PC-9 (cell line): ENCODE data around the gene MISP. TPM values are rescaled to one million over a fixed set of nuclear protein-coding genes. Genes with fewer than 3 reads are reported as not detected.
A peak's percentile ranks its signal among the peaks of the same experiment; 100 is the strongest.

Source experiments
- BruUV-seq: library from RNA; stranded (reverse); fragments of 400-500 nt; replicated peaks from 2 replicates; lab custom pipeline; 2021; lab: Mats Ljungman, UMichigan
- CTCF ChIA-PET: fragments of 300-600 bp; sonication (Branson Sonifier 250); formaldehyde crosslinking; loops from one replicate; lab custom pipeline; 2022; ENCODE audit warnings: antibody characterized with exemption; lab: Charles Lee
- POLR2A ChIA-PET: fragments of 300-600 bp; sonication (Branson Sonifier 250); formaldehyde crosslinking; loops from one replicate; lab custom pipeline; 2022; ENCODE audit warnings: antibody characterized with exemption; ENCODE audit not compliant: unreplicated experiment; lab: Charles Lee
- DNase-seq, 2 experiments: peaks; one replicate each; pipeline versions ENCODE4 v3.0.0 to v3.0.0-alpha.2; 2015 to 2022; ENCODE audit warnings: mixed read lengths in 1 of 2
- H2AFZ ChIP-seq: fragments of 200-600 bp; sonication (generic); 2 replicates; pipeline ENCODE4 v1.8.1; 2017; ENCODE audit warnings: antibody characterized with exemption
- H3F3A ChIP-seq: fragments of 200-600 bp; sonication (generic); 2 replicates; pipeline ENCODE4 v1.8.1; 2017; ENCODE audit warnings: antibody characterized with exemption, mild to moderate bottlenecking, low read depth; ENCODE audit not compliant: insufficient read depth
- H3K27ac ChIP-seq: fragments of 200-600 bp; sonication (generic); 2 replicates; pipeline ENCODE4 v1.6.1; 2016; ENCODE audit warnings: mixed run types
- H3K27me3 ChIP-seq: fragments of 200-600 bp; sonication (generic); 2 replicates; pipeline ENCODE4 v1.6.1; 2016; ENCODE audit warnings: low read depth, mixed run types; ENCODE audit not compliant: insufficient read depth
- H3K36me3 ChIP-seq: fragments of 200-600 bp; sonication (generic); 2 replicates; pipeline ENCODE4 v1.6.1; 2016; ENCODE audit warnings: low read depth, mixed run types
- H3K4me1 ChIP-seq: fragments of 200-600 bp; sonication (generic); replicated peaks from 2 replicates; pipeline ENCODE4 v1.6.1; 2016; ENCODE audit warnings: mixed run types; ENCODE audit not compliant: insufficient read depth
- H3K4me2 ChIP-seq: fragments of 200-600 bp; sonication (generic); 2 replicates; pipeline ENCODE4 v1.6.1; 2017; ENCODE audit warnings: mixed run types
- H3K4me3 ChIP-seq: fragments of 200-600 bp; sonication (generic); 2 replicates; pipeline ENCODE4 v1.6.1; 2016; ENCODE audit warnings: mixed run types
- H3K79me2 ChIP-seq: fragments of 200-600 bp; sonication (generic); 2 replicates; pipeline ENCODE4 v1.6.1; 2017; ENCODE audit warnings: low read depth, mixed run types
- H3K9me2 ChIP-seq: fragments of 200-600 bp; sonication (generic); 2 replicates; pipeline ENCODE4 v1.8.1; 2017; ENCODE audit warnings: mild to moderate bottlenecking; ENCODE audit not compliant: insufficient read depth
- H3K9me3 ChIP-seq: fragments of 200-600 bp; sonication (generic); 2 replicates; pipeline ENCODE4 v1.8.1; 2016; ENCODE audit warnings: low read depth; ENCODE audit not compliant: insufficient read depth
- H4K20me1 ChIP-seq: fragments of 200-600 bp; sonication (generic); 2 replicates; pipeline ENCODE4 v1.8.1; 2017; ENCODE audit not compliant: insufficient read depth
- EZH2 ChIP-seq: fragments of 200-600 bp; sonication (generic); IDR thresholded peaks from 2 replicates; pipeline ENCODE4 v1.8.0; 2017; ENCODE audit warnings: antibody characterized with exemption, low read depth
- intact Hi-C: fragments of 100-400 bp; cut with micrococcal nuclease; formaldehyde crosslinking; loops from one replicate; pipeline ENCODE4 v1.10.0; 2022; ENCODE audit not compliant: unreplicated experiment
- total RNA-seq: library from RNA; stranded (reverse); gene quantifications from 2 replicates; pipeline ENCODE4 v1.2.3, GENCODE V29; 2021
- TF ChIP-seq, protein P1 (sequence below): fragments of 200-600 bp; sonication (generic); conservative IDR thresholded peaks from 2 replicates; pipeline ENCODE4 v1.6.1; 2017; ENCODE audit warnings: mixed run types, antibody characterized with exemption, mild to moderate bottlenecking, moderate library complexity

The MISP gene
- total RNA-seq, 1 experiment from 2014 or later = 91.6 TPM

DNA sequence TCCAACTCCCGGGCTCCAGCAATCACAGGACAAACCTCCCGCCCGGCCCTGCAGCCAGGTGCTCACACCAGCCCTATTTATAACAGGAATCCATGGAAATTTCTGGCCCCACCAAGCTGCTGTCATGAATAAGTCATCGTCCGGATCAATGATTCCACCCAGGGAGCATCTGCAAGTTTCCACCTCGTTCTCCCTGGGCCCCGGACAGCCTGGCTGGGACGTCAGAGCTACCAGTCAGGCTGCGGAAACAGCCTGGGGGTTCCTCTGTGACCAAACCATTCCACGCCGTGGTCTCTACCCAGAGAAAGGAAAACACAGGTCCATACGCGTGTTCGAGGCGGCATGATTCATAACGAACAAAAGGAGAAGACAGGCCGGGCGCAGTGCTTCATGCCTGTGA, 25.6 kb downstream of the MISP start:
- Histone ChIP-seq H4K20me1 (no peaks in the 10 kb centered on the region), H2AFZ (no peak overlapping the region), H3K9me2 (no peaks in the 10 kb centered on the region), H3K4me3 (no peak overlapping the region), H3K36me3 (no peaks in the 10 kb centered on the region), H3K4me2 (no peak overlapping the region), H3K27ac (no peak overlapping the region), H3K27me3 (no peaks in the 10 kb centered on the region), H3K9me3 (no peaks in the 10 kb centered on the region), H3K79me2 (no peaks in the 10 kb centered on the region), H3K4me1 (peaks cover 11% of the 10 kb centered on the region), H3F3A (peaks cover 34% of the 10 kb centered on the region)
- no peak for DNase-seq
- no TSS peak for BruUV-seq
- intact Hi-C loops = no loop called here
- POLR2A ChIA-PET = no interaction called here
- CTCF ChIA-PET = no interaction called here
- TF ChIP-seq, protein P1, sequence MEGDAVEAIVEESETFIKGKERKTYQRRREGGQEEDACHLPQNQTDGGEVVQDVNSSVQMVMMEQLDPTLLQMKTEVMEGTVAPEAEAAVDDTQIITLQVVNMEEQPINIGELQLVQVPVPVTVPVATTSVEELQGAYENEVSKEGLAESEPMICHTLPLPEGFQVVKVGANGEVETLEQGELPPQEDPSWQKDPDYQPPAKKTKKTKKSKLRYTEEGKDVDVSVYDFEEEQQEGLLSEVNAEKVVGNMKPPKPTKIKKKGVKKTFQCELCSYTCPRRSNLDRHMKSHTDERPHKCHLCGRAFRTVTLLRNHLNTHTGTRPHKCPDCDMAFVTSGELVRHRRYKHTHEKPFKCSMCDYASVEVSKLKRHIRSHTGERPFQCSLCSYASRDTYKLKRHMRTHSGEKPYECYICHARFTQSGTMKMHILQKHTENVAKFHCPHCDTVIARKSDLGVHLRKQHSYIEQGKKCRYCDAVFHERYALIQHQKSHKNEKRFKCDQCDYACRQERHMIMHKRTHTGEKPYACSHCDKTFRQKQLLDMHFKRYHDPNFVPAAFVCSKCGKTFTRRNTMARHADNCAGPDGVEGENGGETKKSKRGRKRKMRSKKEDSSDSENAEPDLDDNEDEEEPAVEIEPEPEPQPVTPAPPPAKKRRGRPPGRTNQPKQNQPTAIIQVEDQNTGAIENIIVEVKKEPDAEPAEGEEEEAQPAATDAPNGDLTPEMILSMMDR = no peak
- TF ChIP-seq EZH2 = no peak

DNA sequence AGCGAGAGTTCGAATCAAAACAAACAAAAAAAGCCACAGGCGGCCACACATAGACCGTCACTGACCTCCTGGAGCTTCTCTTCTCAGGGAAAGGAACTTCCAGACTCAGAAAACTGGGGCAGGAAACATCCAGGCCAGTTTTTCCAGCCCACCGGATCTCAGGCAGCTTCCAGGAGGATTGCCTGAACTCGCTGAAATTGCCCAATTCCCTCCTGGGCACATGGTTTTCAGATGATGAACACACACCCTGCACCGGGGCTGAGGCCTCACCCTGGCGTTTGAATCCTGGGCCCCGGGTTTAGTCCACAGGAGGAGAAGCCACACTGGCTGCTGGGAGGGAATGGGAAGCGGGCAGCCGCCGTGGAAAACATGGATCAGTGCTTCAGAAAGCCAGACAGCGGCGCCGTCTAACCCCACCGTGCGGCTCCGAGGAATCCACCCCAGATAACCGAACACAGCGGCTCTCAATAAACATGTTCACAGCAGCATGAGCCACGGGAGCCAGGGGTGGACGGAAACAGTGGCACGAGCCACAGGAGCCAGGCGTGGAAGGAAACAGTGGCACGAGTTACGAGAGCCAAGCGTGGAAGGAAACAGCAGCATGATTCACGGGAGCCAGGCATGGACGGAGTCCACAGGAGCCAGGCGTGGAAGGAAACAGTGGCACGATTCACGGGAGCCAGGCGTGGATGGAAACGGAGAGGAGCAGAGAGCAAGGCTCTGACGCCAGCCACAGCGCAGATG, 28.2 kb downstream of the MISP start:
- intact Hi-C loops = no loop called here
- Histone ChIP-seq H3K27ac (peak overlapping the region; percentile 62), H3K4me3 (no peak overlapping the region), H3K27me3 (no peaks in the 10 kb centered on the region), H3K4me1 (peaks cover 32% of the 10 kb centered on the region), H3K79me2 (peaks cover 14% of the 10 kb centered on the region), H3K36me3 (no peaks in the 10 kb centered on the region), H2AFZ (no peak overlapping the region), H3K9me2 (no peaks in the 10 kb centered on the region), H4K20me1 (no peaks in the 10 kb centered on the region), H3K4me2 (peak overlapping the region; percentile 50), H3K9me3 (no peaks in the 10 kb centered on the region), H3F3A (peaks cover 33% of the 10 kb centered on the region)
- ChIA-PET POLR2A (no interaction called here), CTCF (no interaction called here)
- BruUV-seq = no TSS peak
- TF ChIP-seq, protein P1 = no peak
- no peak for TF ChIP-seq EZH2
- peak; percentile 64 to 87 for DNase-seq

DNA sequence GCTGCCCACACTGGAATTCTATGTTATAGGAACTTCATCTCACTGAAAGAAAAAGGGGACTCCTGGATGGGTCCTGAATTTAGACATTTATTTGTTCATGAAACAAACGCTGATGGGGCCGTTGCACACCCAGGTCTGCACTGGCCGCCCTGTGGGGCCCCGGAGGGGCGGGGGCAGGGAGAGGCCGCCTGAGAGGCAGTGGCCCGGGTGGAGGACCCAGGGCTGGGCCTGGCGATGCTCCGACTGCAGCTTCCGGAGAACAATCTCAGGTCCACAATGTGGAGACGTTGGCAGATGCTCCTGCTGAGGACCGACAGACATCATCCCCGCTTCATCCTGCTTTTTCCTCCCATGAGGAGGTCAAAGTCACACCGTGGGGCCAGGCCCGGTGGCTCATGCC, 30.0 kb downstream of the MISP start:
- Histone ChIP-seq H3K27ac (no peak overlapping the region), H3K4me1 (peaks cover 37% of the 10 kb centered on the region), H4K20me1 (no peaks in the 10 kb centered on the region), H3K79me2 (peaks cover 23% of the 10 kb centered on the region), H3K4me3 (no peak overlapping the region), H3K4me2 (peak overlapping the region; percentile 91; the same call in 1 of the 2 replicates), H3K36me3 (no peaks in the 10 kb centered on the region), H3K27me3 (no peaks in the 10 kb centered on the region), H3F3A (peaks cover 33% of the 10 kb centered on the region), H2AFZ (no peak overlapping the region), H3K9me2 (no peaks in the 10 kb centered on the region), H3K9me3 (no peaks in the 10 kb centered on the region)
- BruUV-seq = no TSS peak
- DNase-seq = no peak
- POLR2A ChIA-PET = no interaction called here
- CTCF ChIA-PET = no interaction called here
- TF ChIP-seq, protein P1 = no peak
- TF ChIP-seq EZH2 = no peak
- intact Hi-C loops = no loop called here
